ENCODE measurements around the gene PTS. TPM values are rescaled to one million over a fixed set of nuclear protein-coding genes. Genes with fewer than 3 reads are reported as not detected.
A peak's percentile ranks its signal among the peaks of the same experiment; 100 is the strongest.

Gene PTS
- 10 to 100 TPM; 22.5 to 36.3 (median 26.5) TPM for total RNA-seq
- 10 to 100 TPM; 47.8 to 75.0 TPM for polyA plus RNA-seq
- long read RNA-seq, donor 1, transcript PTS-207 (5 exons, 846 nt): major isoform, 15 of 21 reads
- long read RNA-seq, donor 1, partial matches to known transcripts: 1 of 21 reads
- long read RNA-seq, donor 1, other reads (novel, unspliced or antisense): 4 of 21 reads
- long read RNA-seq, donor 2, transcript PTS-207 (5 exons, 846 nt): major isoform, 16 of 19 reads
- long read RNA-seq, donor 2, partial matches to known transcripts: 1 of 19 reads
- long read RNA-seq, donor 2, other reads (novel, unspliced or antisense): 0 of 19 reads
- long read RNA-seq, donor 3, transcript PTS-207 (5 exons, 846 nt): major isoform, 5 of 8 reads
- long read RNA-seq, donor 3, partial matches to known transcripts: 0 of 8 reads
- long read RNA-seq, donor 3, other reads (novel, unspliced or antisense): 1 of 8 reads

- no peaks in the 10 kb centered on the region for H3K27me3 ChIP-seq
- WGBS, 2 donors: 0 to 1% methylated on average over 69 to 70 of the region's 70 CpGs
- H3K9me3 ChIP-seq: no peaks in the 10 kb centered on the region
- peak; percentile 97 to 99 (median 99) for ATAC-seq
- TF ChIP-seq CTCF (IDR thresholded peaks at IDR 0.05): no peak
- intact Hi-C loops (cut with DNase I): loop anchor here in 2 of 10 donors (10.0 kb wide), 2 partner anchors 1059 to 1069 kb away; no protein-coding TSS in a partner anchor
- H3K36me3 ChIP-seq: peaks cover 0 to 30% (median 13%) of the 10 kb centered on the region in 9 donors
- peak; percentile 87 to 88 for DNase-seq
- H3K4me3 ChIP-seq: peak within 1 kb of the TSS; percentile 51 to 86 (median 82)
- H3K4me1 ChIP-seq: peaks cover 4 to 30% (median 9%) of the 10 kb centered on the region in 9 donors
- peak within 1 kb of the TSS; percentile 90 to 100 (median 95) for H3K27ac ChIP-seq
Measured at GRCh38 chr11:112226062-112226830, at the start of gene PTS. PTS (plus strand) TSS chr11:112226428; CDS start chr11:112226444, 16 bp downstream.

GRCh38 chr11:112177589-112177988 is 48.6 kb upstream of the PTS start:
- no peaks in the 10 kb centered on the region for H3K9me3 ChIP-seq
- peak overlapping the region; percentile 6 to 60 (median 46) for H3K4me3 ChIP-seq
- DNase-seq (no peak), ATAC-seq (peak in 1 of 8 donors; percentile 20)
- H3K36me3 ChIP-seq: no peaks in the 10 kb centered on the region
- peak overlapping the region in 7 of 10 donors; percentile 10 to 84 (median 52) for H3K27ac ChIP-seq
- no peaks in the 10 kb centered on the region for H3K27me3 ChIP-seq
- TF ChIP-seq CTCF (IDR thresholded peaks at IDR 0.05): no peak
- H3K4me1 ChIP-seq: peaks cover 0 to 33% (median 9%) of the 10 kb centered on the region in 9 donors
- intact Hi-C loops (cut with DNase I): loop anchor here in 3 of 10 donors (5.0 to 10.0 kb wide), 3 partner anchors 60 to 65 kb away; no protein-coding TSS in a partner anchor
- 60 to 71% methylated on average over 4 of the region's 4 CpGs for WGBS, 2 donors

- peaks cover 0 to 26% (median 8%) of the 10 kb centered on the region in 9 donors for H3K4me1 ChIP-seq
- H3K9me3 ChIP-seq: no peaks in the 10 kb centered on the region
- H3K36me3 ChIP-seq: no peaks in the 10 kb centered on the region
- ATAC-seq: no peak
- intact Hi-C loops (cut with DNase I): loop anchor here in 3 of 10 donors (5.0 to 10.0 kb wide), 3 partner anchors 61 to 66 kb away; no protein-coding TSS in a partner anchor
- WGBS, 2 donors: 93% methylated on average over 1 of the region's 1 CpG
- no peaks in the 10 kb centered on the region for H3K27me3 ChIP-seq
- peak overlapping the region in 5 of 10 donors; percentile 4 to 78 (median 9) for H3K27ac ChIP-seq
- H3K4me3 ChIP-seq: peak overlapping the region in 8 of 10 donors; percentile 0 to 60 (median 49)
- no peak for DNase-seq
- TF ChIP-seq CTCF (IDR thresholded peaks at IDR 0.05): no peak
Measured at GRCh38 chr11:112178428-112178827, 47.8 kb upstream of the PTS start.

GRCh38 chr11:112178936-112179335 is 47.3 kb upstream of the PTS start:
- 60 to 66% methylated on average over 3 of the region's 3 CpGs for WGBS, 2 donors
- intact Hi-C loops (cut with DNase I): loop anchor here in 3 of 10 donors (5.0 to 10.0 kb wide), 3 partner anchors 62 to 67 kb away; no protein-coding TSS in a partner anchor

More at GRCh38 chr11:112178936-112179335, 47.3 kb upstream of the PTS start:
- Histone ChIP-seq H3K27me3 (no peaks in the 10 kb centered on the region), H3K9me3 (no peaks in the 10 kb centered on the region), H3K27ac (peak overlapping the region in 6 of 10 donors; percentile 4 to 78 (median 22)), H3K4me1 (peaks cover 0 to 26% (median 8%) of the 10 kb centered on the region in 9 donors), H3K36me3 (no peaks in the 10 kb centered on the region), H3K4me3 (peak overlapping the region in 3 of 10 donors; percentile 4 to 56 (median 53))
- ATAC-seq: no peak
- TF ChIP-seq CTCF (IDR thresholded peaks at IDR 0.05): no peak
- no peak for DNase-seq

Data from heart right ventricle (tissue), 16 donors.